ENCODE results near the gene ECHDC3. TPM values are rescaled to one million over a fixed set of nuclear protein-coding genes. Genes with fewer than 3 reads are reported as not detected.

ECHDC3 gene
- total and polyA plus RNA-seq, 2 of the 13 experiments (the other 11 are each of a cell fraction or from before 2014, with no cell fraction given): not detected

- no peak overlapping the region for H3K9ac ChIP-seq (ENCODE audit: insufficient read depth, low read depth, low read length)
- TF ChIP-seq DNMT1 (CRISPR knock-in tag; IDR thresholded peaks at IDR 0.05) (no peak), SP4 (CRISPR knock-in tag; IDR thresholded peaks at IDR 0.05) (no peak), RFX1 (IDR thresholded peaks at IDR 0.05) (peak; percentile 41; the same call in 1 of the 2 replicates), RFX3 (CRISPR knock-in tag; IDR thresholded peaks at IDR 0.05) (peak; percentile 62)
- H3K4me1 ChIP-seq (ENCODE audit: insufficient read depth, low read length): peaks cover 42% of the 10 kb centered on the region
- intact Hi-C loops (cut with micrococcal nuclease; ENCODE audit: unreplicated experiment): no loop called here
- DNase-seq (ENCODE audit: low spot score) (no peak), FAIRE-seq (no peak), ATAC-seq (no peak)
- POLR2A ChIA-PET: no interaction called here
- peak overlapping the region; percentile 26 for H3K27ac ChIP-seq (ENCODE audit: extremely low read length, insufficient read depth, low read length)
- CTCF ChIA-PET (ENCODE audit: low intra/inter-chr PET ratio, low total read pairs): no interaction called here
- WGBS (ENCODE audit: low lambda C conversion rate): 3% methylated on average over 1 of the region's 1 CpG
- no TSS peak for BruUV-seq (replicated peaks)
- H3K36me3 ChIP-seq (replicated peaks in 1 of 2; ENCODE audit: control insufficient read depth in 1 of 2, insufficient read depth in 2 of 2, low read length in 2 of 2): no peaks in the 10 kb centered on the region
- H3K27me3 ChIP-seq (ENCODE audit: control insufficient read depth in 1 of 2, insufficient read depth in 2 of 2, low read length in 2 of 2): no peaks in the 10 kb centered on the region
- H3K9me3 ChIP-seq (ENCODE audit: low read length): no peaks in the 10 kb centered on the region
- in situ Hi-C loops (cut with HindIII; ENCODE audit: extremely low pct_ligation_motif_present, low pct_unique_long_range_greater_than_20kb): loop anchor here (10.0 kb wide), 1 partner anchor 319 kb away; no protein-coding TSS in a partner anchor
- H3K79me2 ChIP-seq (ENCODE audit: insufficient read depth, low read length): no peaks in the 10 kb centered on the region
- no peak overlapping the region for H3K4me3 ChIP-seq (replicated peaks in 1 of 3; ENCODE audit: insufficient read depth in 1 of 3, low read depth in 2 of 3, low read length in 3 of 3)
- no peak overlapping the region for H2AFZ ChIP-seq (ENCODE audit: low read length)
- H4K20me1 ChIP-seq (ENCODE audit: insufficient read depth, low read length): no peaks in the 10 kb centered on the region
- H3K4me2 ChIP-seq (ENCODE audit: low read depth, low read length): no peak overlapping the region
Observed at GRCh38 chr10:11754173-11754572, 12.0 kb downstream of the ECHDC3 start.

DNA sequence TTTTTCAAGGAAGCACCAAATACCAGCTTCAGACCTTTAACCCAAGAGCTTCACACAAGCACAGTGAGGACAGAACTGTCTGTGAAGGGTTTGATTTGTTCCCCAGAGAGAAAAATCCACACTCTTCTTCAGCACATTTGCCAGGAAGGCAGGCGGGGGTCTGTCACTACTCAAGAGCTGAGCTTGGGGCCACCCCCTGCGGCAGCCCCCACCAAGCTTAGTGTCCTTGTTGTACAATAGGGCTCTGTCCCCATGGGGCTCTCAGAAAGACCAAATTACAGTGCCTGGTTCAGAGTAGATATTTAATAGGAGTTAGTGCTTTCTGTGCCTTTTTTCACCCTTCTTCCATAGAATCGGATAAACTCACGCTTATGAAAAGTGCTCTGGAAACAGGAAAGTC lies 12.4 kb downstream of the ECHDC3 start:
- DNase-seq (ENCODE audit: low spot score) (no peak), FAIRE-seq (no peak), ATAC-seq (no peak)
- Histone ChIP-seq H3K27ac (ENCODE audit: extremely low read length, insufficient read depth, low read length) (peak overlapping the region; percentile 26), H4K20me1 (ENCODE audit: insufficient read depth, low read length) (no peaks in the 10 kb centered on the region), H3K4me1 (ENCODE audit: insufficient read depth, low read length) (peaks cover 42% of the 10 kb centered on the region), H2AFZ (ENCODE audit: low read length) (no peak overlapping the region), H3K9me3 (ENCODE audit: low read length) (no peaks in the 10 kb centered on the region), H3K36me3 (replicated peaks in 1 of 2; ENCODE audit: control insufficient read depth in 1 of 2, insufficient read depth in 2 of 2, low read length in 2 of 2) (no peaks in the 10 kb centered on the region), H3K79me2 (ENCODE audit: insufficient read depth, low read length) (no peaks in the 10 kb centered on the region), H3K4me3 (replicated peaks in 1 of 3; ENCODE audit: insufficient read depth in 1 of 3, low read depth in 2 of 3, low read length in 3 of 3) (no peak overlapping the region), H3K27me3 (ENCODE audit: control insufficient read depth in 1 of 2, insufficient read depth in 2 of 2, low read length in 2 of 2) (peaks cover 0 to 2% of the 10 kb centered on the region in 2 experiments; a peak in 1 of 5 replicates), H3K9ac (ENCODE audit: insufficient read depth, low read depth, low read length) (no peak overlapping the region), H3K4me2 (ENCODE audit: low read depth, low read length) (no peak overlapping the region)
- no peak for TF ChIP-seq PITX1 (CRISPR knock-in tag; IDR thresholded peaks at IDR 0.05)
- TF ChIP-seq TAF15 (IDR thresholded peaks at IDR 0.05; ENCODE audit: low read depth, low read length, poor library complexity, severe bottlenecking): no peak
- no TSS peak for BruUV-seq (replicated peaks)
- intact Hi-C loops (cut with micrococcal nuclease; ENCODE audit: unreplicated experiment) (loop anchor here (5.0 kb wide), 2 partner anchors 142 to 332 kb away; partner anchors contain the start of gene USP6NL), in situ Hi-C loops (cut with HindIII; ENCODE audit: extremely low pct_ligation_motif_present, low pct_unique_long_range_greater_than_20kb) (loop anchor here (5.0 to 10.0 kb wide), 2 partner anchors 237 to 320 kb away; no protein-coding TSS in a partner anchor)
- ChIA-PET POLR2A (no interaction called here), CTCF (ENCODE audit: low intra/inter-chr PET ratio, low total read pairs) (no interaction called here)
- 70% methylated on average over 4 of the region's 4 CpGs for WGBS (ENCODE audit: low lambda C conversion rate)

Measured in HepG2 (cell line).